Stomach (tissue), 4 donors: ENCODE data around the gene CTNNA3.

Experiments
- POLR2A ChIP-seq, 4 donors: fragments of 450-650 bp; IDR thresholded peaks; one replicate each; pipeline ENCODE4 v1.6.1; 2016; ENCODE audit warnings: antibody characterized with exemption in 4 of 4, control low read depth in 2 of 4, mild to moderate bottlenecking in 1 of 4, moderate library complexity in 1 of 4
- TF ChIP-seq, protein P1 (sequence below), 7 experiments: fragments of 450-650 bp in 4 of 7; fragments of 200-600 bp in 3 of 7; sonication (generic) in 3 of 7; IDR thresholded peaks; one replicate each; pipeline ENCODE4 v1.5.1; 2016 to 2019; ENCODE audit warnings: antibody characterized with exemption in 7 of 7, control low read depth in 2 of 7, mild to moderate bottlenecking in 1 of 7

- no peak for TF ChIP-seq POLR2A (IDR thresholded peaks at IDR 0.05)
- TF ChIP-seq, protein P1, sequence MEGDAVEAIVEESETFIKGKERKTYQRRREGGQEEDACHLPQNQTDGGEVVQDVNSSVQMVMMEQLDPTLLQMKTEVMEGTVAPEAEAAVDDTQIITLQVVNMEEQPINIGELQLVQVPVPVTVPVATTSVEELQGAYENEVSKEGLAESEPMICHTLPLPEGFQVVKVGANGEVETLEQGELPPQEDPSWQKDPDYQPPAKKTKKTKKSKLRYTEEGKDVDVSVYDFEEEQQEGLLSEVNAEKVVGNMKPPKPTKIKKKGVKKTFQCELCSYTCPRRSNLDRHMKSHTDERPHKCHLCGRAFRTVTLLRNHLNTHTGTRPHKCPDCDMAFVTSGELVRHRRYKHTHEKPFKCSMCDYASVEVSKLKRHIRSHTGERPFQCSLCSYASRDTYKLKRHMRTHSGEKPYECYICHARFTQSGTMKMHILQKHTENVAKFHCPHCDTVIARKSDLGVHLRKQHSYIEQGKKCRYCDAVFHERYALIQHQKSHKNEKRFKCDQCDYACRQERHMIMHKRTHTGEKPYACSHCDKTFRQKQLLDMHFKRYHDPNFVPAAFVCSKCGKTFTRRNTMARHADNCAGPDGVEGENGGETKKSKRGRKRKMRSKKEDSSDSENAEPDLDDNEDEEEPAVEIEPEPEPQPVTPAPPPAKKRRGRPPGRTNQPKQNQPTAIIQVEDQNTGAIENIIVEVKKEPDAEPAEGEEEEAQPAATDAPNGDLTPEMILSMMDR (IDR thresholded peaks at IDR 0.05) = no peak
These were observed 972.2 kb downstream of the CTNNA3 start for GRCh38 chr10:66723608-66724400.
